ENCODE results near the gene SRRM1.
"Not testable (repeated sequence)": the region's sequence is repeated elsewhere in the genome, so short reads cannot be mapped to it uniquely, and the experiment has no call there.

SRRM1 gene

GRCh38 chr1:24695202-24695974 is 52.3 kb downstream of the SRRM1 start:
- no peak for DNase-seq (ENCODE audit: low spot score)

GRCh38 chr1:24696041-24696755 is 53.1 kb downstream of the SRRM1 start:
- DNase-seq (ENCODE audit: low spot score), result no peak

GRCh38 chr1:24696756-24697330 is 53.7 kb downstream of the SRRM1 start:
- DNase-seq (ENCODE audit: low spot score), result no peak

GRCh38 chr1:24697453-24698001 is 54.4 kb downstream of the SRRM1 start:
- not testable (repeated sequence) for DNase-seq (ENCODE audit: low spot score)

GRCh38 chr1:24698326-24698725 is 55.2 kb downstream of the SRRM1 start:
- not testable (repeated sequence) for DNase-seq (ENCODE audit: low spot score)

- DNase-seq (ENCODE audit: low spot score), result no peak
Observed at GRCh38 chr1:24699628-24700027, 56.5 kb downstream of the SRRM1 start.

GRCh38 chr1:24702511-24703293 is 59.6 kb downstream of the SRRM1 start:
- DNase-seq (ENCODE audit: low spot score), result no peak

- no peak for DNase-seq (ENCODE audit: low spot score)
Observed at GRCh38 chr1:24704411-24705259, 61.5 kb downstream of the SRRM1 start.

- DNase-seq (ENCODE audit: low spot score), result no peak
Observed at GRCh38 chr1:24705260-24706073, 62.4 kb downstream of the SRRM1 start.

- DNase-seq (ENCODE audit: low spot score), result not testable (repeated sequence)
Observed at GRCh38 chr1:24706074-24706389, 62.9 kb downstream of the SRRM1 start.

GRCh38 chr1:24707687-24708086 is 64.6 kb downstream of the SRRM1 start:
- no peak for DNase-seq (ENCODE audit: low spot score)

GRCh38 chr1:24708938-24709337 is 65.8 kb downstream of the SRRM1 start:
- DNase-seq (ENCODE audit: low spot score), result no peak

- peak; percentile 43 for DNase-seq (ENCODE audit: low spot score)
Observed at GRCh38 chr1:24709791-24710441, 66.8 kb downstream of the SRRM1 start.

GRCh38 chr1:24711329-24711728 is 68.2 kb downstream of the SRRM1 start:
- DNase-seq (ENCODE audit: low spot score), result no peak

GRCh38 chr1:24713176-24713575 is 70.1 kb downstream of the SRRM1 start:
- DNase-seq (ENCODE audit: low spot score), result no peak

- no peak for DNase-seq (ENCODE audit: low spot score)
Observed at GRCh38 chr1:24713736-24714135, 70.6 kb downstream of the SRRM1 start.

GRCh38 chr1:24714859-24715520 is 71.9 kb downstream of the SRRM1 start:
- no peak for DNase-seq (ENCODE audit: low spot score)

- DNase-seq (ENCODE audit: low spot score), result no peak
Observed at GRCh38 chr1:24715658-24716057, 72.6 kb downstream of the SRRM1 start.

Data from CD4-positive, alpha-beta T cell treated with Interleukin-2 at 100 ng/mL for 4 hours (primary cell).